Inflammatory macrophage treated with lipopolysaccharide for 4 hours (primary cell): ENCODE measurements around the gene GOLGA6L10.
A peak's percentile ranks its signal among the peaks of the same experiment; 100 is the strongest.

Experiments used
- DNase-seq: peaks from one replicate; pipeline ENCODE4 v3.0.0-alpha.2; 2020

Gene GOLGA6L10

GRCh38 chr15:82297546-82297945 lies 51.7 kb downstream of the GOLGA6L10 start:
- no peak for DNase-seq

- no peak for DNase-seq
Observed at GRCh38 chr15:82294061-82294690, 55.1 kb downstream of the GOLGA6L10 start.

- DNase-seq: peak; percentile 48
Observed at GRCh38 chr15:82292271-82292670, 57.0 kb downstream of the GOLGA6L10 start.
